ENCODE results near the gene RAD51C. TPM values are rescaled to one million over a fixed set of nuclear protein-coding genes. Genes with fewer than 3 reads are reported as not detected.
"Not testable (repeated sequence)": the region's sequence is repeated elsewhere in the genome, so short reads cannot be mapped to it uniquely, and the experiment has no call there.

RAD51C gene
- polyA plus RNA-seq, 10 donors: 24.8 to 38.0 (median 28.7) TPM

- DNase-seq: no peak
Measured at GRCh38 chr17:58730937-58731336, 38.5 kb downstream of the RAD51C start.

GRCh38 chr17:58734040-58734439 is 41.6 kb downstream of the RAD51C start:
- DNase-seq: no peak

GRCh38 chr17:58734811-58735210 is 42.4 kb downstream of the RAD51C start:
- DNase-seq: no peak

- DNase-seq: no peak
Measured at GRCh38 chr17:58741121-58741625, 48.8 kb downstream of the RAD51C start.

GRCh38 chr17:58747674-58748073 is 55.3 kb downstream of the RAD51C start:
- no peak for DNase-seq

GRCh38 chr17:58749627-58750026 is 57.2 kb downstream of the RAD51C start:
- not testable (repeated sequence) for DNase-seq

GRCh38 chr17:58753026-58753425 is 60.6 kb downstream of the RAD51C start:
- DNase-seq: no peak

- peak in 1 of 3 donors; percentile 5 for DNase-seq
Measured at GRCh38 chr17:58755269-58755576, 62.8 kb downstream of the RAD51C start.

GRCh38 chr17:58755577-58756245 is 63.3 kb downstream of the RAD51C start, which contains the start of gene PPM1E:
PPM1E (plus strand) TSS chr17:58755854.
- DNase-seq: peak; percentile 33 to 84 (median 65)

GRCh38 chr17:58756246-58757161 is 64.1 kb downstream of the RAD51C start:
- peak in 1 of 3 donors; percentile 26 for DNase-seq

- DNase-seq: no peak
Measured at GRCh38 chr17:58757162-58757613, 64.8 kb downstream of the RAD51C start.

GRCh38 chr17:58758890-58759289 is 66.5 kb downstream of the RAD51C start:
- DNase-seq: no peak

GRCh38 chr17:58759522-58759921 is 67.1 kb downstream of the RAD51C start:
- no peak for DNase-seq

- DNase-seq: no peak
Measured at GRCh38 chr17:58760248-58760647, 67.8 kb downstream of the RAD51C start.

GRCh38 chr17:58763263-58763662 is 70.9 kb downstream of the RAD51C start:
- no peak for DNase-seq

GRCh38 chr17:58764373-58764772 is 72.0 kb downstream of the RAD51C start:
- DNase-seq: no peak

GRCh38 chr17:58778482-58778881 is 86.1 kb downstream of the RAD51C start:
- not testable (repeated sequence) for DNase-seq

- no peak for DNase-seq
Measured at GRCh38 chr17:58779446-58779845, 87.0 kb downstream of the RAD51C start.

- peak in 1 of 3 donors; percentile 2 for DNase-seq
Measured at GRCh38 chr17:58783380-58783779, 91.0 kb downstream of the RAD51C start.

- no peak for DNase-seq
Measured at GRCh38 chr17:58785097-58785496, 92.7 kb downstream of the RAD51C start.
